MCF 10A (cell line): ENCODE measurements around the gene SDK2. TPM values are rescaled to one million over a fixed set of nuclear protein-coding genes. Genes with fewer than 3 reads are reported as not detected.

Experiments
- BruUV-seq: library from RNA; stranded (reverse); fragments of 400-500 nt; replicated peaks from 2 replicates; lab custom pipeline; 2021; lab: Mats Ljungman, UMichigan
- CTCF ChIA-PET: fragments of 300-600 bp; sonication (Branson Sonifier 250); formaldehyde crosslinking; extraction: SDS; loops from one replicate; lab custom pipeline; 2021; ENCODE audit warnings: antibody characterized with exemption, inconsistent platforms; lab: Yijun Ruan, JAX
- POLR2A ChIA-PET: fragments of 300-600, 350-650 bp; sonication (Branson Sonifier 250); formaldehyde crosslinking; extraction: SDS; loops from one replicate; lab custom pipeline; 2020; ENCODE audit warnings: antibody characterized with exemption, inconsistent platforms; lab: Yijun Ruan, JAX
- DNase-seq: peaks from one replicate; pipeline ENCODE4 v3.0.0-alpha.2; 2018; ENCODE audit not compliant: unreplicated experiment
- H3K27ac Mint-ChIP-seq: one replicate; pipeline ENCODE4 v1.8.0; 2022; ENCODE audit warnings: mild to moderate bottlenecking, low read depth, mixed read lengths; ENCODE audit not compliant: unreplicated experiment
- H3K27me3 Mint-ChIP-seq: one replicate; pipeline ENCODE4 v1.8.0; 2022; ENCODE audit warnings: mixed read lengths; ENCODE audit not compliant: insufficient read depth, unreplicated experiment
- H3K36me3 Mint-ChIP-seq: one replicate; pipeline ENCODE4 v1.8.0; 2022; ENCODE audit warnings: mild to moderate bottlenecking, moderate library complexity, mixed read lengths; ENCODE audit not compliant: insufficient read depth, unreplicated experiment
- H3K4me1 Mint-ChIP-seq: one replicate; pipeline ENCODE4 v1.8.0; 2022; ENCODE audit warnings: mixed read lengths; ENCODE audit not compliant: insufficient read depth, unreplicated experiment
- H3K4me3 Mint-ChIP-seq: one replicate; pipeline ENCODE4 v1.8.0; 2022; ENCODE audit warnings: mild to moderate bottlenecking, moderate library complexity, mixed read lengths; ENCODE audit not compliant: unreplicated experiment
- H3K9me3 Mint-ChIP-seq: one replicate; pipeline ENCODE4 v1.8.0; 2022; ENCODE audit warnings: mixed read lengths; ENCODE audit not compliant: unreplicated experiment
- CTCF ChIP-seq: fragments of 200-600 bp; IDR thresholded peaks from one replicate; pipeline ENCODE4 v1.8.0; 2022; ENCODE audit warnings: antibody characterized with exemption, mild to moderate bottlenecking; ENCODE audit not compliant: unreplicated experiment
- intact Hi-C: fragments of 100-400 bp; cut with micrococcal nuclease; formaldehyde crosslinking; loops from 2 replicates; pipeline ENCODE4 v1.14.1; 2022
- total RNA-seq: library from RNA; stranded (reverse); gene quantifications from 2 replicates; pipeline ENCODE4 v1.2.3, GENCODE V29; 2022

Gene SDK2
- total RNA-seq, 1 experiment from 2014 or later = not detected

GRCh38 chr17:73575470-73576221 is 68.6 kb downstream of the SDK2 start:
- POLR2A ChIA-PET = no interaction called here
- no peak for DNase-seq
- Mint-ChIP-seq H3K4me3 (no peak overlapping the region), H3K9me3 (no peaks in the 10 kb centered on the region), H3K27me3 (peaks cover 73% of the 10 kb centered on the region), H3K4me1 (no peaks in the 10 kb centered on the region), H3K27ac (no peak overlapping the region), H3K36me3 (no peaks in the 10 kb centered on the region)
- BruUV-seq = no TSS peak
- intact Hi-C loops = no loop called here
- no peak for TF ChIP-seq CTCF
- CTCF ChIA-PET = no interaction called here

DNA sequence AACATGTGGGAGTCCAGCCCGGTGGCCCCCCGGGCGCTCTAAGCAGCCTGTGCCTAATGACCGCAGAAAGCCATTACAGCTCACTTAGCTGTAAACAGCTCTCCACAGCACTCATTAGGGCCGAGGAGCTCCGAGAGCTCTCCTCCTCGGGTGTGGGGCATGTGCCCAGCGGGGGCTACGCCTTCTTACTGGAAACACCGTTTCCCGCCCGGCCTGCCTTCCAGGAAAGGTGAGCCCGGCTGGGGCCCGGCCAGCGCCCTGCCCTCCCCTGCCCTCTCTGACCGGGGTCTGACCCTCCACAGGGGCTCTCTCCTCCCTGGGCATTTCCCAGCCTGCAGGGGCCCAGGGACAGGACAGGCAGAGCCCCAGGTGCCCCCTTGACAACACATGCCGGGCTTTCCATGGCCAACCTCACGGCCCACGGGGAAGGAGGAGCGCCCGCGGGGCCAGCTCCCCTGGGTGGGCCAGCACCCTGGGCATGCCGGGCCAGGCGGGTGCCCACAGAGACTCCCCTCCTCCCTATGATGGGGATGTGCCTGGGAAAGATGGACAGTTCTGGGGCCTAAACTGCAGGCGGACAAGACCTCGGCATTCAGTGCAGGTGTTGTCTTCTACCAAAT is 72.6 kb downstream of the SDK2 start:
- intact Hi-C loops = no loop called here
- Mint-ChIP-seq H3K36me3 (no peaks in the 10 kb centered on the region), H3K27me3 (peaks cover 45% of the 10 kb centered on the region), H3K4me1 (no peaks in the 10 kb centered on the region), H3K27ac (no peak overlapping the region), H3K4me3 (no peak overlapping the region), H3K9me3 (no peaks in the 10 kb centered on the region)
- ChIA-PET POLR2A (no interaction called here), CTCF (no interaction called here)
- no TSS peak for BruUV-seq
- no peak for TF ChIP-seq CTCF
- DNase-seq = no peak

GRCh38 chr17:73569762-73570319 is 74.4 kb downstream of the SDK2 start:
- Mint-ChIP-seq H3K27ac (no peak overlapping the region), H3K36me3 (no peaks in the 10 kb centered on the region), H3K4me3 (no peak overlapping the region), H3K4me1 (no peaks in the 10 kb centered on the region), H3K27me3 (peaks cover 27% of the 10 kb centered on the region), H3K9me3 (no peaks in the 10 kb centered on the region)
- TF ChIP-seq CTCF = no peak
- no TSS peak for BruUV-seq
- CTCF ChIA-PET = interaction anchor here (0.7 to 0.9 kb wide), 2 partner anchors 11 to 119 kb away, joined by 3 read pairs; no protein-coding TSS in a partner anchor
- POLR2A ChIA-PET = no interaction called here
- DNase-seq = no peak
- intact Hi-C loops = no loop called here

GRCh38 chr17:73568934-73569333 is 75.3 kb downstream of the SDK2 start:
- no peak for TF ChIP-seq CTCF
- DNase-seq = no peak
- Mint-ChIP-seq H3K36me3 (no peaks in the 10 kb centered on the region), H3K9me3 (no peaks in the 10 kb centered on the region), H3K4me1 (no peaks in the 10 kb centered on the region), H3K4me3 (no peak overlapping the region), H3K27ac (no peak overlapping the region), H3K27me3 (peaks cover 19% of the 10 kb centered on the region)
- no TSS peak for BruUV-seq
- ChIA-PET CTCF (no interaction called here), POLR2A (no interaction called here)
- intact Hi-C loops = no loop called here
